PC-3 (cell line): Measurements from ENCODE around the gene SPATA31D1. TPM values are rescaled to one million over a fixed set of nuclear protein-coding genes. Genes with fewer than 3 reads are reported as not detected.
A peak's percentile ranks its signal among the peaks of the same experiment; 100 is the strongest.

Experiments
- ATAC-seq: fragments of 200-7000 bp; cut with Tn5 transposase; 2 replicates; pipeline ENCODE4 v1.9.1; 2020; ENCODE audit warnings: mild to moderate bottlenecking, moderate library complexity
- BruUV-seq: library from RNA; stranded (reverse); fragments of 400-500 nt; replicated peaks from 2 replicates; lab custom pipeline; 2021; lab: Mats Ljungman, UMichigan
- CTCF ChIA-PET: fragments of 300-600 bp; sonication (Branson Sonifier 250); formaldehyde crosslinking; loops from one replicate; lab custom pipeline; 2022; ENCODE audit warnings: antibody characterized with exemption; lab: Charles Lee
- POLR2A ChIA-PET: fragments of 300-600 bp; sonication (Branson Sonifier 250); formaldehyde crosslinking; loops from one replicate; lab custom pipeline; 2022; ENCODE audit warnings: antibody characterized with exemption; ENCODE audit not compliant: unreplicated experiment; lab: Charles Lee
- DNase-seq: peaks from one replicate; pipeline ENCODE4 v3.0.0-alpha.2; 2015
- H2AFZ ChIP-seq: fragments of 300-600 bp; sonication (generic); 2 replicates; pipeline ENCODE4 v1.6.0; 2016; ENCODE audit warnings: antibody characterized with exemption, low read length
- H3F3A ChIP-seq: fragments of 300-600 bp; sonication (generic); one replicate; pipeline ENCODE4 v1.6.0; 2017; ENCODE audit warnings: antibody characterized with exemption, low read length, control low read depth, mild to moderate bottlenecking; ENCODE audit not compliant: unreplicated experiment
- H3K27ac ChIP-seq: fragments of 300-600 bp; sonication (generic); 2 replicates; pipeline ENCODE4 v1.5.1; 2016; ENCODE audit warnings: mild to moderate bottlenecking, low read length
- H3K27me3 ChIP-seq: fragments of 300-600 bp; sonication (generic); 2 replicates; pipeline ENCODE4 v1.6.1; 2016; ENCODE audit warnings: low read length, mixed read lengths
- H3K36me3 ChIP-seq: fragments of 300-600 bp; sonication (generic); 2 replicates; pipeline ENCODE4 v1.6.1; 2016; ENCODE audit warnings: low read depth, mixed run types, low read length, mixed read lengths
- H3K4me1 ChIP-seq: fragments of 300-600 bp; sonication (generic); 2 replicates; pipeline ENCODE4 v1.5.1; 2016; ENCODE audit warnings: low read length; ENCODE audit not compliant: insufficient read depth
- H3K4me2 ChIP-seq: fragments of 300-600 bp; sonication (generic); 2 replicates; pipeline ENCODE4 v1.6.0; 2016; ENCODE audit warnings: low read length
- H3K4me3 ChIP-seq: fragments of 300-600 bp; sonication (generic); 2 replicates; pipeline ENCODE4 v1.5.1; 2016; ENCODE audit warnings: mild to moderate bottlenecking, low read length, mixed read lengths
- H3K79me2 ChIP-seq: fragments of 300-600 bp; sonication (generic); 2 replicates; pipeline ENCODE4 v1.6.1; 2017; ENCODE audit warnings: low read length, mixed read lengths
- H3K9ac ChIP-seq: fragments of 300-600 bp; sonication (generic); 2 replicates; pipeline ENCODE4 v1.6.0; 2016; ENCODE audit warnings: mild to moderate bottlenecking, low read length
- H3K9me2 ChIP-seq: fragments of 300-600 bp; sonication (generic); replicated peaks from 2 replicates; pipeline ENCODE4 v1.6.1; 2016; ENCODE audit warnings: mixed run types, low read length, mixed read lengths
- H3K9me3 ChIP-seq: fragments of 300-600 bp; sonication (generic); 2 replicates; pipeline ENCODE4 v1.6.1; 2016; ENCODE audit warnings: low read length, mixed read lengths
- H4K20me1 ChIP-seq: fragments of 300-600 bp; sonication (generic); 2 replicates; pipeline ENCODE4 v1.6.1; 2016; ENCODE audit warnings: low read length, mixed read lengths
- EZH2 ChIP-seq: fragments of 300-600 bp; sonication (generic); IDR thresholded peaks from one replicate; pipeline ENCODE4 v1.6.1; 2017; ENCODE audit warnings: antibody characterized with exemption, mild to moderate bottlenecking, low read length; ENCODE audit not compliant: unreplicated experiment
- EZH2phosphoT487 ChIP-seq: fragments of 300-600 bp; sonication (generic); IDR thresholded peaks from 2 replicates; pipeline ENCODE4 v1.6.1; 2018; ENCODE audit warnings: mild to moderate bottlenecking, antibody characterized with exemption, low read length, borderline replicate concordance
- intact Hi-C: fragments of 100-400 bp; cut with micrococcal nuclease; formaldehyde crosslinking; loops from 2 replicates; pipeline ENCODE4 v1.9.0; 2023
- total RNA-seq: library from RNA; depleted of rRNA; stranded (reverse); fragments of >200 nt; gene quantifications from 2 replicates; pipeline ENCODE4 v1.2.3, GENCODE V29; 2014
- TF ChIP-seq, protein P1 (sequence below): fragments of 300-600 bp; sonication (generic); conservative IDR thresholded peaks from 2 replicates; pipeline ENCODE4 v1.5.1; 2017; ENCODE audit warnings: antibody characterized with exemption, low read depth, mild to moderate bottlenecking, low read length

The SPATA31D1 gene
- total RNA-seq, 1 experiment from 2014 or later: not detected

DNA sequence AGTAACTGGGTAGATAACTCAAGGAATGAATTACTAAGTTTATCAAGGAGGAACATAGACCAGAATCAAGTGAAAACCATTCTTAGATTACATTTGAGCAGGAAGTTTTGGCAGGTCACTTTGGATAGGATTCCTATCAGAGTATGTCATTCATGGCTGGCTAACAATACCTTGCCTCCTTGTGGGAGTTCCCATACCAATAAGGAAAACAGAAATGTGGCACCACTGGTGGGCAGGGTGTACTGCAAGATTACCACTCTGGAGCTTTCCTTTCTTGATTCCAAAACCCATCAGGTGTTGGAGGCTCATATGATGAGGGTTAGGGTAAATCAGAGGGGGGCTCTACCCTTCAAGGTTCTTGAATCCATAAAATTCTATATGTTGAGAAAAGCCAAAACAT lies 18.6 kb upstream of the SPATA31D1 start:
- H3K27me3 ChIP-seq: no peaks in the 10 kb centered on the region
- POLR2A ChIA-PET: no interaction called here
- H2AFZ ChIP-seq: no peak overlapping the region
- DNase-seq: peak; percentile 29
- CTCF ChIA-PET: no interaction called here
- no peaks in the 10 kb centered on the region for H3K9me3 ChIP-seq
- H4K20me1 ChIP-seq: no peaks in the 10 kb centered on the region
- H3K27ac ChIP-seq: no peak overlapping the region
- no peak overlapping the region for H3K4me2 ChIP-seq
- H3K9me2 ChIP-seq: no peaks in the 10 kb centered on the region
- intact Hi-C loops: no loop called here
- BruUV-seq: no TSS peak
- no peak overlapping the region for H3K9ac ChIP-seq
- ATAC-seq: no peak
- no peaks in the 10 kb centered on the region for H3K79me2 ChIP-seq
- no peaks in the 10 kb centered on the region for H3K4me1 ChIP-seq
- no peak overlapping the region for H3K4me3 ChIP-seq
- TF ChIP-seq EZH2: no peak
- no peak for TF ChIP-seq EZH2phosphoT487
- TF ChIP-seq, protein P1, sequence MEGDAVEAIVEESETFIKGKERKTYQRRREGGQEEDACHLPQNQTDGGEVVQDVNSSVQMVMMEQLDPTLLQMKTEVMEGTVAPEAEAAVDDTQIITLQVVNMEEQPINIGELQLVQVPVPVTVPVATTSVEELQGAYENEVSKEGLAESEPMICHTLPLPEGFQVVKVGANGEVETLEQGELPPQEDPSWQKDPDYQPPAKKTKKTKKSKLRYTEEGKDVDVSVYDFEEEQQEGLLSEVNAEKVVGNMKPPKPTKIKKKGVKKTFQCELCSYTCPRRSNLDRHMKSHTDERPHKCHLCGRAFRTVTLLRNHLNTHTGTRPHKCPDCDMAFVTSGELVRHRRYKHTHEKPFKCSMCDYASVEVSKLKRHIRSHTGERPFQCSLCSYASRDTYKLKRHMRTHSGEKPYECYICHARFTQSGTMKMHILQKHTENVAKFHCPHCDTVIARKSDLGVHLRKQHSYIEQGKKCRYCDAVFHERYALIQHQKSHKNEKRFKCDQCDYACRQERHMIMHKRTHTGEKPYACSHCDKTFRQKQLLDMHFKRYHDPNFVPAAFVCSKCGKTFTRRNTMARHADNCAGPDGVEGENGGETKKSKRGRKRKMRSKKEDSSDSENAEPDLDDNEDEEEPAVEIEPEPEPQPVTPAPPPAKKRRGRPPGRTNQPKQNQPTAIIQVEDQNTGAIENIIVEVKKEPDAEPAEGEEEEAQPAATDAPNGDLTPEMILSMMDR: no peak
- no peaks in the 10 kb centered on the region for H3K36me3 ChIP-seq
- no peaks in the 10 kb centered on the region for H3F3A ChIP-seq

- POLR2A ChIA-PET: no interaction called here
- Histone ChIP-seq H3K9me2 (no peaks in the 10 kb centered on the region), H2AFZ (no peak overlapping the region), H4K20me1 (no peaks in the 10 kb centered on the region), H3K4me1 (no peaks in the 10 kb centered on the region), H3K4me3 (no peak overlapping the region), H3K79me2 (no peaks in the 10 kb centered on the region), H3K27me3 (no peaks in the 10 kb centered on the region), H3K9ac (no peak overlapping the region), H3K36me3 (no peaks in the 10 kb centered on the region), H3K4me2 (no peak overlapping the region), H3K9me3 (no peaks in the 10 kb centered on the region), H3F3A (no peaks in the 10 kb centered on the region), H3K27ac (no peak overlapping the region)
- BruUV-seq: no TSS peak
- CTCF ChIA-PET: no interaction called here
- TF ChIP-seq EZH2 (no peak), EZH2phosphoT487 (no peak)
- TF ChIP-seq, protein P1: no peak
- DNase-seq (no peak), ATAC-seq (no peak)
- intact Hi-C loops: no loop called here
These were observed 16.8 kb upstream of the SPATA31D1 start for GRCh38 chr9:81971727-81972126.

GRCh38 chr9:81974764-81975163 lies 13.8 kb upstream of the SPATA31D1 start:
- H3K9me3 ChIP-seq: no peaks in the 10 kb centered on the region
- DNase-seq: no peak
- H3F3A ChIP-seq: no peaks in the 10 kb centered on the region
- H3K36me3 ChIP-seq: no peaks in the 10 kb centered on the region
- no peak overlapping the region for H3K4me2 ChIP-seq
- no peak overlapping the region for H3K9ac ChIP-seq
- H4K20me1 ChIP-seq: no peaks in the 10 kb centered on the region
- H3K9me2 ChIP-seq: no peaks in the 10 kb centered on the region
- BruUV-seq: no TSS peak
- no peak overlapping the region for H3K27ac ChIP-seq
- TF ChIP-seq EZH2phosphoT487 (no peak), EZH2 (no peak)
- TF ChIP-seq, protein P1: no peak
- H3K4me3 ChIP-seq: no peak overlapping the region
- POLR2A ChIA-PET: interaction anchor here (0.6 kb wide), 1 partner anchor 174 kb away, joined by 6 read pairs; no protein-coding TSS in a partner anchor
- intact Hi-C loops: no loop called here
- H3K27me3 ChIP-seq: no peaks in the 10 kb centered on the region
- CTCF ChIA-PET: no interaction called here
- H3K4me1 ChIP-seq: no peaks in the 10 kb centered on the region
- H2AFZ ChIP-seq: no peak overlapping the region
- H3K79me2 ChIP-seq: no peaks in the 10 kb centered on the region
- ATAC-seq: no peak
